MCF 10A (cell line): ENCODE measurements around the gene FXR1. TPM values are rescaled to one million over a fixed set of nuclear protein-coding genes. Genes with fewer than 3 reads are reported as not detected.
"Not testable (repeated sequence)": the region's sequence is repeated elsewhere in the genome, so short reads cannot be mapped to it uniquely, and the experiment has no call there.

Source experiments
- BruUV-seq: library from RNA; stranded (reverse); fragments of 400-500 nt; replicated peaks from 2 replicates; lab custom pipeline; 2021; lab: Mats Ljungman, UMichigan
- CTCF ChIA-PET: fragments of 300-600 bp; sonication (Branson Sonifier 250); formaldehyde crosslinking; extraction: SDS; loops from one replicate; lab custom pipeline; 2021; ENCODE audit warnings: antibody characterized with exemption, inconsistent platforms; lab: Yijun Ruan, JAX
- POLR2A ChIA-PET: fragments of 300-600, 350-650 bp; sonication (Branson Sonifier 250); formaldehyde crosslinking; extraction: SDS; loops from one replicate; lab custom pipeline; 2020; ENCODE audit warnings: antibody characterized with exemption, inconsistent platforms; lab: Yijun Ruan, JAX
- DNase-seq: peaks from one replicate; pipeline ENCODE4 v3.0.0-alpha.2; 2018; ENCODE audit not compliant: unreplicated experiment
- H3K27ac Mint-ChIP-seq: one replicate; pipeline ENCODE4 v1.8.0; 2022; ENCODE audit warnings: mild to moderate bottlenecking, low read depth, mixed read lengths; ENCODE audit not compliant: unreplicated experiment
- H3K27me3 Mint-ChIP-seq: one replicate; pipeline ENCODE4 v1.8.0; 2022; ENCODE audit warnings: mixed read lengths; ENCODE audit not compliant: insufficient read depth, unreplicated experiment
- H3K36me3 Mint-ChIP-seq: one replicate; pipeline ENCODE4 v1.8.0; 2022; ENCODE audit warnings: mild to moderate bottlenecking, moderate library complexity, mixed read lengths; ENCODE audit not compliant: insufficient read depth, unreplicated experiment
- H3K4me1 Mint-ChIP-seq: one replicate; pipeline ENCODE4 v1.8.0; 2022; ENCODE audit warnings: mixed read lengths; ENCODE audit not compliant: insufficient read depth, unreplicated experiment
- H3K4me3 Mint-ChIP-seq: one replicate; pipeline ENCODE4 v1.8.0; 2022; ENCODE audit warnings: mild to moderate bottlenecking, moderate library complexity, mixed read lengths; ENCODE audit not compliant: unreplicated experiment
- H3K9me3 Mint-ChIP-seq: one replicate; pipeline ENCODE4 v1.8.0; 2022; ENCODE audit warnings: mixed read lengths; ENCODE audit not compliant: unreplicated experiment
- CTCF ChIP-seq: fragments of 200-600 bp; IDR thresholded peaks from one replicate; pipeline ENCODE4 v1.8.0; 2022; ENCODE audit warnings: antibody characterized with exemption, mild to moderate bottlenecking; ENCODE audit not compliant: unreplicated experiment
- intact Hi-C: fragments of 100-400 bp; cut with micrococcal nuclease; formaldehyde crosslinking; loops from 2 replicates; pipeline ENCODE4 v1.14.1; 2022
- total RNA-seq: library from RNA; stranded (reverse); gene quantifications from 2 replicates; pipeline ENCODE4 v1.2.3, GENCODE V29; 2022

The FXR1 gene
- total RNA-seq, 1 experiment from 2014 or later = 166 TPM

- Mint-ChIP-seq H3K4me3 (no peak overlapping the region), H3K27me3 (no peaks in the 10 kb centered on the region), H3K9me3 (peaks cover 6% of the 10 kb centered on the region), H3K36me3 (no peaks in the 10 kb centered on the region), H3K4me1 (no peaks in the 10 kb centered on the region), H3K27ac (no peak overlapping the region)
- DNase-seq = no peak
- TF ChIP-seq CTCF = no peak
- no TSS peak for BruUV-seq
- CTCF ChIA-PET = no interaction called here
- POLR2A ChIA-PET = interaction anchor here (0.6 kb wide), 1 partner anchor 1751 kb away, joined by 3 read pairs; no protein-coding TSS in a partner anchor
- intact Hi-C loops = no loop called here
Observed at GRCh38 chr3:180996415-180996932, 84.0 kb downstream of the FXR1 start.

- BruUV-seq, H3K27me3 Mint-ChIP-seq, H3K36me3 Mint-ChIP-seq, H3K4me3 Mint-ChIP-seq, POLR2A ChIA-PET, DNase-seq, H3K4me1 Mint-ChIP-seq, CTCF ChIA-PET, H3K27ac Mint-ChIP-seq, intact Hi-C loops: not testable (repeated sequence)
- peaks cover 23% of the 10 kb centered on the region for H3K9me3 Mint-ChIP-seq
Observed at GRCh38 chr3:181002331-181002730, 89.9 kb downstream of the FXR1 start.

GRCh38 chr3:181003469-181003868 is 91.0 kb downstream of the FXR1 start:
- CTCF ChIA-PET = interaction anchor here (0.6 kb wide), 1 partner anchor 396 kb away, joined by 3 read pairs; no protein-coding TSS in a partner anchor
- H3K4me3 Mint-ChIP-seq, intact Hi-C loops, POLR2A ChIA-PET, DNase-seq, H3K27me3 Mint-ChIP-seq, BruUV-seq, H3K4me1 Mint-ChIP-seq, H3K27ac Mint-ChIP-seq, H3K36me3 Mint-ChIP-seq: not testable (repeated sequence)
- H3K9me3 Mint-ChIP-seq = peaks cover 23% of the 10 kb centered on the region

- POLR2A ChIA-PET = no interaction called here
- Mint-ChIP-seq H3K27ac (no peak overlapping the region), H3K4me1 (no peaks in the 10 kb centered on the region), H3K9me3 (peaks cover 16% of the 10 kb centered on the region), H3K27me3 (no peaks in the 10 kb centered on the region), H3K4me3 (no peak overlapping the region), H3K36me3 (no peaks in the 10 kb centered on the region)
- intact Hi-C loops = no loop called here
- no peak for TF ChIP-seq CTCF
- BruUV-seq = no TSS peak
- no peak for DNase-seq
- CTCF ChIA-PET = interaction anchor here (0.6 kb wide), 1 partner anchor 272 kb away, joined by 3 read pairs; no protein-coding TSS in a partner anchor
Observed at GRCh38 chr3:181006541-181006940, 94.1 kb downstream of the FXR1 start.

GRCh38 chr3:181007262-181007661 is 94.8 kb downstream of the FXR1 start:
- Mint-ChIP-seq H3K27me3 (no peaks in the 10 kb centered on the region), H3K9me3 (peaks cover 9% of the 10 kb centered on the region), H3K36me3 (no peaks in the 10 kb centered on the region), H3K4me3 (no peak overlapping the region), H3K27ac (no peak overlapping the region), H3K4me1 (no peaks in the 10 kb centered on the region)
- no peak for TF ChIP-seq CTCF
- no peak for DNase-seq
- BruUV-seq = no TSS peak
- intact Hi-C loops = no loop called here
- ChIA-PET CTCF (interaction anchor here (0.6 kb wide), 2 partner anchors 17 to 272 kb away, joined by 3 to 9 read pairs; no protein-coding TSS in a partner anchor), POLR2A (no interaction called here)
